SK-N-DZ (cell line): ENCODE results near the gene DAAM1.

Source experiments
- DNase-seq: peaks from one replicate; pipeline ENCODE4 v3.0.0-alpha.2; 2015; ENCODE audit warnings: low spot score

The DAAM1 gene

GRCh38 chr14:59360923-59361794 lies 172.7 kb downstream of the DAAM1 start:
- DNase-seq: no peak

- no peak for DNase-seq
These were observed 174.0 kb downstream of the DAAM1 start for GRCh38 chr14:59362513-59362912.

- no peak for DNase-seq
These were observed 175.2 kb downstream of the DAAM1 start for GRCh38 chr14:59363531-59364226.

- DNase-seq: no peak
These were observed 181.8 kb downstream of the DAAM1 start for GRCh38 chr14:59370158-59370742.

GRCh38 chr14:59371771-59372170 lies 183.3 kb downstream of the DAAM1 start:
- no peak for DNase-seq

GRCh38 chr14:59374048-59374447 lies 185.6 kb downstream of the DAAM1 start:
- no peak for DNase-seq

GRCh38 chr14:59376686-59377085 lies 188.2 kb downstream of the DAAM1 start:
- DNase-seq: no peak

GRCh38 chr14:59377491-59377890 lies 189.0 kb downstream of the DAAM1 start:
- DNase-seq: no peak

GRCh38 chr14:59377991-59378601 lies 189.6 kb downstream of the DAAM1 start:
- no peak for DNase-seq

- DNase-seq: no peak
These were observed 201.5 kb downstream of the DAAM1 start for GRCh38 chr14:59389936-59390335.

GRCh38 chr14:59391388-59391787 lies 202.9 kb downstream of the DAAM1 start:
- no peak for DNase-seq

GRCh38 chr14:59394268-59394667 lies 205.8 kb downstream of the DAAM1 start:
- DNase-seq: no peak

GRCh38 chr14:59395672-59396071 lies 207.2 kb downstream of the DAAM1 start:
- no peak for DNase-seq

GRCh38 chr14:59398841-59399240 lies 210.4 kb downstream of the DAAM1 start:
- DNase-seq: no peak

- no peak for DNase-seq
These were observed 218.2 kb downstream of the DAAM1 start for GRCh38 chr14:59406454-59407245.

GRCh38 chr14:59407246-59408010 lies 219.0 kb downstream of the DAAM1 start:
- DNase-seq: no peak

GRCh38 chr14:59415836-59416602 lies 227.6 kb downstream of the DAAM1 start:
- no peak for DNase-seq

GRCh38 chr14:59417311-59417710 lies 228.8 kb downstream of the DAAM1 start:
- DNase-seq: no peak

- no peak for DNase-seq
These were observed 230.8 kb downstream of the DAAM1 start for GRCh38 chr14:59419303-59419702.
